SK-N-MC (cell line): ENCODE data around the gene PPIA.
A peak's percentile ranks its signal among the peaks of the same experiment; 100 is the strongest.

Source experiments
- EZH2 ChIP-seq: fragments of 200-600 bp; sonication (generic); IDR thresholded peaks from one replicate; pipeline ENCODE4 v1.6.1; 2017; ENCODE audit warnings: antibody characterized with exemption
- FOXP2 ChIP-seq: optimal IDR thresholded peaks from 2 replicates; pipeline ENCODE3; 2011; ENCODE audit warnings: mild to moderate bottlenecking, moderate library complexity; ENCODE audit not compliant: insufficient read depth; ENCODE audit errors: extremely low read length, control extremely low read depth
- POLR2AphosphoS5 ChIP-seq: IDR thresholded peaks from 2 replicates; pipeline ENCODE4 v1.6.1; 2012; ENCODE audit warnings: mild to moderate bottlenecking, low read depth, low read length, borderline replicate concordance

- TF ChIP-seq EZH2 (no peak), POLR2AphosphoS5 (0 out of 2 replicates have a peak, but pooled peaks have one; percentile 28), FOXP2 (no peak)
Observed at GRCh38 chr7:44767912-44768627, 28.4 kb upstream of the PPIA start.
